Stomach (tissue), 9 donors: ENCODE results near the gene USP14. TPM values are rescaled to one million over a fixed set of nuclear protein-coding genes. Genes with fewer than 3 reads are reported as not detected.
A peak's percentile ranks its signal among the peaks of the same experiment; 100 is the strongest.

Experiments
- DNase-seq, 2 donors: peaks; one replicate each; pipeline versions ENCODE4 v3.0.0 to v3.0.0-alpha.2; 2013 to 2019
- H3K27ac ChIP-seq, 5 donors: fragments of 200-600 bp in 4 of 5; sonication (generic) in 4 of 5; one replicate each; pipeline ENCODE4 v1.5.1; 2013 to 2019; ENCODE audit warnings: mild to moderate bottlenecking in 1 of 5, moderate library complexity in 1 of 5
- H3K27me3 ChIP-seq, 3 donors: fragments of 200-600 bp; sonication (generic); one replicate each; pipeline ENCODE4 v1.5.1; 2017 to 2019; ENCODE audit warnings: mixed run types in 1 of 3
- H3K36me3 ChIP-seq, 4 donors: fragments of 200-600 bp; sonication (generic); 1 replicate in 3 of 4; 2 replicates in 1 of 4; pipeline ENCODE4 v1.5.1; 2016 to 2019
- H3K4me1 ChIP-seq, 4 donors: fragments of 200-600 bp; sonication (generic); one replicate each; pipeline ENCODE4 v1.5.1; 2016 to 2019
- H3K4me3 ChIP-seq, 4 donors: fragments of 200-600 bp; sonication (generic) in 3 of 4; one replicate each; pipeline ENCODE4 v1.5.1; 2016 to 2019; ENCODE audit warnings: mild to moderate bottlenecking in 1 of 4
- H3K9me3 ChIP-seq, 4 donors: fragments of 200-600 bp; sonication (generic); one replicate each; pipeline ENCODE4 v1.5.1; 2016 to 2019
- CTCF ChIP-seq, 7 experiments: fragments of 450-650 bp in 4 of 7; fragments of 200-600 bp in 3 of 7; sonication (generic) in 3 of 7; IDR thresholded peaks; one replicate each; pipeline ENCODE4 v1.5.1; 2016 to 2019; ENCODE audit warnings: antibody characterized with exemption in 7 of 7, control low read depth in 2 of 7, mild to moderate bottlenecking in 1 of 7
- EP300 ChIP-seq: sonication (generic); formaldehyde crosslinking; IDR thresholded peaks from one replicate; pipeline ENCODE4 v1.6.1; 2017; ENCODE audit warnings: antibody characterized with exemption
- POLR2A ChIP-seq, 4 donors: fragments of 450-650 bp; IDR thresholded peaks; one replicate each; pipeline ENCODE4 v1.6.1; 2016; ENCODE audit warnings: antibody characterized with exemption in 4 of 4, control low read depth in 2 of 4, mild to moderate bottlenecking in 1 of 4, moderate library complexity in 1 of 4
- POLR2AphosphoS5 ChIP-seq, 3 donors: sonication (generic); formaldehyde crosslinking; IDR thresholded peaks; one replicate each; pipeline ENCODE4 v1.6.1; 2016; ENCODE audit warnings: antibody characterized with exemption in 3 of 3
- WGBS, 5 donors: extraction: QIAGEN DNeasy Blood & Tissue Kit in 3 of 5; methylation state at CpG; one replicate each; pipeline versions ENCODE4 v1.1.5 to v1.1.7; 2013 to 2018; 5-methylcytosine and 5-hydroxymethylcytosine counted together
- intact Hi-C: fragments of 100-400 bp; cut with DNase I; formaldehyde crosslinking; loops from one replicate; pipeline ENCODE4 v1.15.1; 2023; ENCODE audit warnings: low total_unique reads
- polyA plus RNA-seq, 3 donors: library from polyadenylated mRNA; stranded (reverse); fragments of 200-250 nt; gene quantifications; one replicate each; pipeline ENCODE4 v1.2.3, GENCODE V29; 2013
- total RNA-seq, 5 donors: library from RNA; depleted of rRNA; stranded (reverse); fragments of >200 nt; gene quantifications; one replicate each; pipeline versions ENCODE4 v1.1.0 to v1.2.3, GENCODE V29; 2014 to 2016
- donor health status: healthy with polysubstance abuse.
- donor health status: Bipolar disorder and iron deficiency.
- donor health status: healthy.

USP14 gene
- total and polyA plus RNA-seq, 8 donors, result 10.4 to 59.3 (median 16.2) TPM

GRCh38 chr18:211582-211981 lies 53.2 kb downstream of the USP14 start:
- Histone ChIP-seq H3K4me3 (no peak overlapping the region), H3K36me3 (peaks cover 27 to 90% (median 87%) of the 10 kb centered on the region in 4 donors), H3K9me3 (no peaks in the 10 kb centered on the region), H3K27ac (no peak overlapping the region), H3K4me1 (no peaks in the 10 kb centered on the region), H3K27me3 (no peaks in the 10 kb centered on the region)
- TF ChIP-seq EP300, result no peak
- TF ChIP-seq POLR2AphosphoS5 (IDR thresholded peaks at IDR 0.05), result peak in 1 of 3 donors; percentile 4
- no peak for DNase-seq
- intact Hi-C loops, result no loop called here

GRCh38 chr18:212780-213179 lies 54.4 kb downstream of the USP14 start:
- TF ChIP-seq POLR2A (IDR thresholded peaks at IDR 0.05), result no peak
- TF ChIP-seq EP300, result no peak
- no peak for TF ChIP-seq POLR2AphosphoS5 (IDR thresholded peaks at IDR 0.05)
- no peak for TF ChIP-seq CTCF (IDR thresholded peaks at IDR 0.05)
- no peak overlapping the region for H3K4me3 ChIP-seq
- no peak for DNase-seq
- intact Hi-C loops, result no loop called here
- WGBS, 5 donors, result 49 to 73% (median 66%) methylated on average over 1 of the region's 1 CpG
- H3K27ac ChIP-seq, result no peak overlapping the region
- H3K9me3 ChIP-seq, result no peaks in the 10 kb centered on the region
- no peaks in the 10 kb centered on the region for H3K4me1 ChIP-seq
- peaks cover 33 to 92% (median 90%) of the 10 kb centered on the region in 4 donors for H3K36me3 ChIP-seq
- H3K27me3 ChIP-seq, result no peaks in the 10 kb centered on the region

- no peaks in the 10 kb centered on the region for H3K4me1 ChIP-seq
- H3K9me3 ChIP-seq, result no peaks in the 10 kb centered on the region
- H3K27me3 ChIP-seq, result no peaks in the 10 kb centered on the region
- DNase-seq, result no peak
- intact Hi-C loops, result no loop called here
- no peak overlapping the region for H3K27ac ChIP-seq
- no peak overlapping the region for H3K4me3 ChIP-seq
- TF ChIP-seq POLR2AphosphoS5 (IDR thresholded peaks at IDR 0.05) (no peak), POLR2A (IDR thresholded peaks at IDR 0.05) (no peak), EP300 (no peak), CTCF (IDR thresholded peaks at IDR 0.05) (no peak)
- WGBS, 5 donors, result 85 to 89% (median 87%) methylated on average over 4 of the region's 4 CpGs
- H3K36me3 ChIP-seq, result peaks cover 41 to 99% (median 97%) of the 10 kb centered on the region in 4 donors
Measured at GRCh38 chr18:213505-213904, 55.1 kb downstream of the USP14 start.

GRCh38 chr18:213966-214365 lies 55.6 kb downstream of the USP14 start:
- no peak overlapping the region for H3K27ac ChIP-seq
- no peak overlapping the region for H3K4me3 ChIP-seq
- no peaks in the 10 kb centered on the region for H3K27me3 ChIP-seq
- no peak for DNase-seq
- no peaks in the 10 kb centered on the region for H3K4me1 ChIP-seq
- WGBS, 5 donors, result 73 to 86% (median 74%) methylated on average over 3 of the region's 3 CpGs
- H3K9me3 ChIP-seq, result no peaks in the 10 kb centered on the region
- intact Hi-C loops, result no loop called here
- peaks cover 45 to 99% (median 98%) of the 10 kb centered on the region in 4 donors for H3K36me3 ChIP-seq
- no peak for TF ChIP-seq CTCF (IDR thresholded peaks at IDR 0.05)
- TF ChIP-seq POLR2AphosphoS5 (IDR thresholded peaks at IDR 0.05), result no peak
- no peak for TF ChIP-seq EP300
- TF ChIP-seq POLR2A (IDR thresholded peaks at IDR 0.05), result no peak

GRCh38 chr18:215448-216010 lies 57.2 kb downstream of the USP14 start:
- no peaks in the 10 kb centered on the region for H3K27me3 ChIP-seq
- H3K4me3 ChIP-seq, result no peak overlapping the region
- intact Hi-C loops, result no loop called here
- DNase-seq, result no peak
- TF ChIP-seq POLR2AphosphoS5 (IDR thresholded peaks at IDR 0.05) (no peak), POLR2A (IDR thresholded peaks at IDR 0.05) (no peak), EP300 (no peak), CTCF (IDR thresholded peaks at IDR 0.05) (no peak)
- H3K27ac ChIP-seq, result no peak overlapping the region
- H3K9me3 ChIP-seq, result no peaks in the 10 kb centered on the region
- WGBS, 5 donors, result 50 to 72% (median 62%) methylated on average over 5 of the region's 5 CpGs
- no peaks in the 10 kb centered on the region for H3K4me1 ChIP-seq
- peaks cover 45 to 92% (median 87%) of the 10 kb centered on the region in 4 donors for H3K36me3 ChIP-seq
